ENCODE results near the gene GALNT2. TPM values are rescaled to one million over a fixed set of nuclear protein-coding genes. Genes with fewer than 3 reads are reported as not detected.

Gene GALNT2
- total and polyA plus RNA-seq, 9 of the 15 experiments (the other 6 are each of a cell fraction or from before 2014, with no cell fraction given), result 1.6 to 106 (median 51.9) TPM

DNA sequence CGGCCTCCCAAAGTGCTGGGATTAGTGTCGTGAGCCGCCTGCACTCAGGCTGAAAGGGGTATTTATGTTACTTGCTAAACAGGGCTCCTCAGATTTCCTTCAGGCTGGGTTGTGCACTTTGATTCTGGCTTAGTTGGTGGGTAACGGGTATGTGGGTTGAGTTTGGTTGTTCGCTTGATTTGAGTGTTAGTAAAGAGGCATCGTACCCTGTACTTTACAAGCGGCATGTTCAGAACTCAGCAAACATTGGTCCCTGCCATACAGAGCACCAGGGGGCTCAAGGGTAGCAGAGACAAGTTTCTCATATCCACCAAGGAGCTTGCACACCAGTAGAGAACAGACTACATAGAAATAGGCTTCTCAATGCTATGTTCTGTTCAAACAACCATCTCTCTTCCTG is 211.3 kb downstream of the GALNT2 start (continued):
- TF ChIP-seq MYBL2 (IDR thresholded peaks at IDR 0.05; ENCODE audit: low read depth), result no peak
- TF ChIP-seq MYBL2 (CRISPR knock-in tag; IDR thresholded peaks at IDR 0.05; ENCODE audit: borderline replicate concordance), result no peak
- no peak for TF ChIP-seq EGR1 (conservative IDR thresholded peaks at IDR 0.05)
- no peak for TF ChIP-seq HNRNPH1 (optimal IDR thresholded peaks at IDR 0.05; ENCODE audit: low read depth, low read length)
- no peak for TF ChIP-seq ZNF175 (CRISPR knock-in tag; IDR thresholded peaks at IDR 0.05; ENCODE audit: low read depth)
- TF ChIP-seq KLF1 (tag; IDR thresholded peaks at IDR 0.05), result no peak

DNA sequence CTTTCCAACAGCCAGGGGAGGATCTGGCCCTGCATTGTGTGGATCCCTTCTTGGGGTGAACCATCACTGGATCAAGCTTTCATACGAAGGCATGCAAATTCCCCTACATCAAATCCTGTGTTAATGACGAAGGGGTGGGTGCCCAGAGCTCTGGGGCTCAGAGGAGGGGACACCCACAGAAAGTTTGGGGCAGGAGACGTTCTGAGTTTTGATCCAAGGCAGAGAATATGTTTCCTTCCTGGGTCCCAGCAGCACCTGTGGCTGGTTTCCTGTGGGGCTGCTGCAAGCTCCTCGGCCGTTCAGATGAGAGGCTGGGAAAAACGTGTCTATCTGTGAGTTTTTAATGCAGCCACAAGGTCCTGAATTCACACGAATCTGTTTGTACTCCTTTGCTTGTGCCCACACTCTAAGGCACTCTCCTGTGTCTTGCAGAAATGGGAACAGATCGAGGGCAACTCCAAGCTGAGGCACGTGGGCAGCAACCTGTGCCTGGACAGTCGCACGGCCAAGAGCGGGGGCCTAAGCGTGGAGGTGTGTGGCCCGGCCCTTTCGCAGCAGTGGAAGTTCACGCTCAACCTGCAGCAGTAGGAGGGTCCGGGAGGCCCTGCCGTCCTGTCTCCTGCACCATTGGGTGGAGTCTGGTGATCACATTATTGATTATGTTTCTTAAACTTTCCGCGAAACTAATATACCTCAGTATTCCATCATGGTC is 212.0 kb downstream of the GALNT2 start:
- Histone ChIP-seq H3K4me1 (replicated peaks in 1 of 2; ENCODE audit: control insufficient read depth in 2 of 2, insufficient read depth in 2 of 2, low read length in 2 of 2) (peaks cover 0 to 17% of the 10 kb centered on the region in 2 experiments; a peak in 2 of 5 replicates), H3K4me3 (no peak overlapping the region), H3K27ac (ENCODE audit: extremely low read depth, low read depth, low read length) (no peak overlapping the region), H3K9me3 (replicated peaks; ENCODE audit: control insufficient read depth, insufficient read depth, low read depth, low read length) (no peaks in the 10 kb centered on the region), H2AFZ (ENCODE audit: low read depth, low read length) (no peak overlapping the region), H3K36me3 (ENCODE audit: control insufficient read depth, insufficient read depth, low read length) (peaks cover 64% of the 10 kb centered on the region), H4K20me1 (replicated peaks; ENCODE audit: control insufficient read depth, insufficient read depth, low read length) (0 out of 2 replicates have a peak, but pooled peaks cover 3% of the 10 kb centered on the region), H3K4me2 (ENCODE audit: insufficient read depth, low read length) (no peak overlapping the region), H3K9me1 (ENCODE audit: control insufficient read depth, insufficient read depth, low read length) (peaks cover 4% of the 10 kb centered on the region), H3K9ac (ENCODE audit: insufficient read depth in 1 of 2, low read depth in 2 of 2, low read length in 2 of 2) (no peak overlapping the region), H3K27me3 (ENCODE audit: control insufficient read depth in 2 of 2, insufficient read depth in 2 of 2, low read length in 2 of 2) (no peaks in the 10 kb centered on the region), H3K79me2 (ENCODE audit: control insufficient read depth, insufficient read depth, low read length) (no peaks in the 10 kb centered on the region)
- ATAC-seq, result no peak
- POLR2A ChIA-PET, result interaction anchor here (0.6 kb wide), 2 partner anchors 1376 to 1877 kb away, joined by 3 read pairs; no protein-coding TSS in a partner anchor
- DNase-seq (ENCODE audit: extremely low read depth in 1 of 4, low spot score in 3 of 4), result no peak
- CTCF ChIA-PET (ENCODE audit: low intra/inter-chr PET ratio), result no interaction called here
- intact Hi-C loops (cut with micrococcal nuclease), result no loop called here
- in situ Hi-C loops (cut with MboI), result no loop called here
- no TSS peak for BruUV-seq (replicated peaks)
- WGBS (ENCODE audit: insufficient coverage, low coverage, missing lambda C conversion rate), result 79% methylated on average over 20 of the region's 20 CpGs
- FAIRE-seq, result no peak
- no peak for TF ChIP-seq NR2C1 (IDR thresholded peaks at IDR 0.05)
- no peak for TF ChIP-seq NR2C1 (tag; IDR thresholded peaks at IDR 0.05)
- TF ChIP-seq, protein P1, sequence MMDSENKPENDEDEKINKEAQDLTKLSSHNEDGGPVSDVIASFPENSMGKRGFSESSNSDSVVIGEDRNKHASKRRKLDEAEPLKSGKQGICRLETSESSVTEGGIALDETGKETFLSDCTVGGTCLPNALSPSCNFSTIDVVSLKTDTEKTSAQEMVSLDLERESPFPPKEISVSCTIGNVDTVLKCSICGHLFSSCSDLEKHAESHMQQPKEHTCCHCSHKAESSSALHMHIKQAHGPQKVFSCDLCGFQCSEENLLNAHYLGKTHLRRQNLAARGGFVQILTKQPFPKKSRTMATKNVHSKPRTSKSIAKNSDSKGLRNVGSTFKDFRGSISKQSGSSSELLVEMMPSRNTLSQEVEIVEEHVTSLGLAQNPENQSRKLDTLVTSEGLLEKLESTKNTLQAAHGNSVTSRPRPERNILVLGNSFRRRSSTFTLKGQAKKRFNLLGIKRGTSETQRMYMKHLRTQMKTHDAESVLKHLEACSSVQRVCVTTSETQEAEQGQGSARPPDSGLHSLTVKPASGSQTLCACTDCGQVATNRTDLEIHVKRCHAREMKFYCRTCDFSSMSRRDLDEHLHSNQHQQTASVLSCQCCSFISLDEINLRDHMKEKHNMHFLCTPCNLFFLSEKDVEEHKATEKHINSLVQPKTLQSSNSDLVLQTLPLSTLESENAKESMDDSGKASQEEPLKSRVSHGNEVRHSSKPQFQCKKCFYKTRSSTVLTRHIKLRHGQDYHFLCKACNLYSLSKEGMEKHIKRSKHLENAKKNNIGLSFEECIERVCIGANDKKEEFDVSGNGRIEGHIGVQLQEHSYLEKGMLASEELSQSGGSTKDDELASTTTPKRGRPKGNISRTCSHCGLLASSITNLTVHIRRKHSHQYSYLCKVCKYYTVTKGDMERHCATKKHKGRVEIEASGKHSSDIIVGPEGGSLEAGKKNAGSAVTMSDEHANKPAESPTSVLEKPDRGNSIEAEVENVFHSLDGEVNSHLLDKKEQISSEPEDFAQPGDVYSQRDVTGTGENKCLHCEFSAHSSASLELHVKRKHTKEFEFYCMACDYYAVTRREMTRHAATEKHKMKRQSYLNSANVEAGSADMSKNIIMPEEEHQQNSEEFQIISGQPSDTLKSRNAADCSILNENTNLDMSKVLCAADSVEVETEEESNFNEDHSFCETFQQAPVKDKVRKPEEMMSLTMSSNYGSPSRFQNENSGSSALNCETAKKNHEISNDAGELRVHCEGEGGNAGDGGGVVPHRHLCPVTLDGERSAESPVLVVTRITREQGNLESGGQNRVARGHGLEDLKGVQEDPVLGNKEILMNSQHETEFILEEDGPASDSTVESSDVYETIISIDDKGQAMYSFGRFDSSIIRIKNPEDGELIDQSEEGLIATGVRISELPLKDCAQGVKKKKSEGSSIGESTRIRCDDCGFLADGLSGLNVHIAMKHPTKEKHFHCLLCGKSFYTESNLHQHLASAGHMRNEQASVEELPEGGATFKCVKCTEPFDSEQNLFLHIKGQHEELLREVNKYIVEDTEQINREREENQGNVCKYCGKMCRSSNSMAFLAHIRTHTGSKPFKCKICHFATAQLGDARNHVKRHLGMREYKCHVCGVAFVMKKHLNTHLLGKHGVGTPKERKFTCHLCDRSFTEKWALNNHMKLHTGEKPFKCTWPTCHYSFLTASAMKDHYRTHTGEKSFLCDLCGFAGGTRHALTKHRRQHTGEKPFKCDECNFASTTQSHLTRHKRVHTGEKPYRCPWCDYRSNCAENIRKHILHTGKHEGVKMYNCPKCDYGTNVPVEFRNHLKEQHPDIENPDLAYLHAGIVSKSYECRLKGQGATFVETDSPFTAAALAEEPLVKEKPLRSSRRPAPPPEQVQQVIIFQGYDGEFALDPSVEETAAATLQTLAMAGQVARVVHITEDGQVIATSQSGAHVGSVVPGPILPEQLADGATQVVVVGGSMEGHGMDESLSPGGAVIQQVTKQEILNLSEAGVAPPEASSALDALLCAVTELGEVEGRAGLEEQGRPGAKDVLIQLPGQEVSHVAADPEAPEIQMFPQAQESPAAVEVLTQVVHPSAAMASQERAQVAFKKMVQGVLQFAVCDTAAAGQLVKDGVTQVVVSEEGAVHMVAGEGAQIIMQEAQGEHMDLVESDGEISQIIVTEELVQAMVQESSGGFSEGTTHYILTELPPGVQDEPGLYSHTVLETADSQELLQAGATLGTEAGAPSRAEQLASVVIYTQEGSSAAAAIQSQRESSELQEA (IDR thresholded peaks at IDR 0.05; ENCODE audit: low read depth), result no peak
- no peak for TF ChIP-seq DDX20 (tag; IDR thresholded peaks at IDR 0.05; ENCODE audit: low read depth)
- TF ChIP-seq MYNN (IDR thresholded peaks at IDR 0.05), result no peak
- no peak for TF ChIP-seq MYNN (CRISPR knock-in tag; IDR thresholded peaks at IDR 0.05)
- no peak for TF ChIP-seq RFX7 (CRISPR knock-in tag; IDR thresholded peaks at IDR 0.05)
- TF ChIP-seq RBFOX2 (IDR thresholded peaks at IDR 0.05; ENCODE audit: low read depth, low read length), result no peak
- no peak for TF ChIP-seq HDAC6 (IDR thresholded peaks at IDR 0.05; ENCODE audit: low read depth, low read length)

All from K562 (cell line).